Stimulated activated CD4-positive, alpha-beta T cell treated with anti-CD3 and anti-CD28 coated beads, TNF-alpha, amount 100 ng/mL, for 48 hours (primary cell): ENCODE measurements around the gene BAHD1.
"Not testable (repeated sequence)": the region's sequence is repeated elsewhere in the genome, so short reads cannot be mapped to it uniquely, and the experiment has no call there.

Experiments
- DNase-seq, 3 donors: peaks; one replicate each; pipeline ENCODE4 v3.0.0-alpha.2; 2020; ENCODE audit warnings: low read depth in 3 of 3

Gene BAHD1

DNA sequence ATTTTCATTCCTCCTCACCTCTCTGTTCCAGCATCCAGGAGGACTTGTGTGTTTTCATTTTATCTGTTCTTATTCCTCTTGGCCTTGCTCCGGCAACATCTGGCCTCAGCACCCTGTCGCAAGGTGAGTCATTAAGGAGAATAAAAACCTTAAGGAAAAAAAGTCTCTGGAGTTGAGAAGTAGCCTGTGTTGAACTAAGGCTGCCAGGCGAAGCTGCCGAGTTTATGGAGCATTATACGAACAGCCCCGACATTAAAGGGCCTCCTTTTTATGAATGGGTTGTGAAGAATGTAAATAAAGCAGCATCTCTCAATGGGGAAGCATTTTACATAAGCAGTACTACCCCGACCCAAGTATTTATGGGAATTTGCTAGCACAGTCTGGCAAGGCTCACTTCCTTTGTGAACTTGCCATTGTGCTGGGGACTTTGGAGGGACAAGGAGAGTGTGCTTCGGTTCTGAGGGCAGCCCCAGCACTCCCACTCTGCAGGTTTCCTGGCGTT, 4.7 kb downstream of the BAHD1 start:
- no peak for DNase-seq

DNA sequence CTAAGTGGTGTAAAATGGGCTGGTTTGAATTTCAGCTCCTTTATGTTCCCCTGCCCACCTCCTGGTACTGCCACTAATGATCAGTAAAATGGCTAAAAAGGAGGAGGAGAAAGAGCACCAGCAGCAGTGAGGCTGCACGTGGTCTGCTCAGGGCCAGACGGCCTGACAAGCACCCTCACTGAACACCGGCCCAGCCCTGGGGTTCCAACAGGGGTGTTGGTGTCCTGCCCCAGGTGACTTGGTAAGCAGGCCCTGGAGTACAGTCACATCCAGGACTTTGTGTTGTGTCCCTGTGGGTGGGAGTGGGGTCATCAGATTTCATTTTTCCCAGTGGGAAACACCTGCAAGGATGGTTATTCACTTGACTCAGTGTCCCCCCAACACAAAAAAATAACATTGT, 5.4 kb downstream of the BAHD1 start:
- no peak for DNase-seq

DNA sequence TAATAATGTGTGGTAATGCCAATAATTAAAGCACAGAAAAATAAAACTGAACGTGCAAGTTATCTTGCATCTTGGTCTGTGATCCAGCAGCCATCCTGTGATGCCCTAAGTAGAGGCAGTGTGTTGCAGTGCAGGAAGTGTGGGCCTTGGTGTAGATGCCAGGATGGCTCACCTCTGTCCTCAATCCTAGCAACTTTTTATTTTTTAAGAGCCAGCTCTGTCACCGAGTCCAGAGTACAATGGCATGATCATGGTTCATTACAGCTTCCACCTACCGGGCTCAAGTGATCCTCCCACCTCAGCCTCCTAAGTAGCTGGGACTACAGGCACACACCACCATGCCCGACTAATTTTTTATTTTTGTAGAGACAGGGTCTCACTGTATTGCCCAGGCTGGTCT, 7.6 kb downstream of the BAHD1 start:
- no peak for DNase-seq

DNA sequence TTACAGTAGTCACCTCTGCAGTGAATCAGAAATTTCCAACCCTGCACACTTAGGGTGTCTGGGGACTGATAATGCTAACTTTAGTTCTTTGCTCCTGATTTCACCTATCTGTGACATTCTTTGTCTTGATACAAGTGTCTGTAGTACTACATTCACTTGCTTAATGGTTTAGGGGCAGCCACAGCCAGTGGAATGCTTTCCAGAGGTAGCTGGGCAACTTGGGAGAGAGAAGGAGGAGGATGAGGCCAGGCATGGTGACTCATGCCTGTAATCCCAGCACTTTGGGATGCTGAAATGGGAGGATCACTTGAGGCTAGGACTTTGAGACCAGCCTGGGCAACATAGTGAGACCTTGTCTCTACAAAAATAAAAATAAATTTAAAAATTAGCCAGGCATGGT, 8.5 kb downstream of the BAHD1 start:
- no peak for DNase-seq

GRCh38 chr15:40450047-40450446, 9.3 kb downstream of the BAHD1 start:
- no peak for DNase-seq

DNA sequence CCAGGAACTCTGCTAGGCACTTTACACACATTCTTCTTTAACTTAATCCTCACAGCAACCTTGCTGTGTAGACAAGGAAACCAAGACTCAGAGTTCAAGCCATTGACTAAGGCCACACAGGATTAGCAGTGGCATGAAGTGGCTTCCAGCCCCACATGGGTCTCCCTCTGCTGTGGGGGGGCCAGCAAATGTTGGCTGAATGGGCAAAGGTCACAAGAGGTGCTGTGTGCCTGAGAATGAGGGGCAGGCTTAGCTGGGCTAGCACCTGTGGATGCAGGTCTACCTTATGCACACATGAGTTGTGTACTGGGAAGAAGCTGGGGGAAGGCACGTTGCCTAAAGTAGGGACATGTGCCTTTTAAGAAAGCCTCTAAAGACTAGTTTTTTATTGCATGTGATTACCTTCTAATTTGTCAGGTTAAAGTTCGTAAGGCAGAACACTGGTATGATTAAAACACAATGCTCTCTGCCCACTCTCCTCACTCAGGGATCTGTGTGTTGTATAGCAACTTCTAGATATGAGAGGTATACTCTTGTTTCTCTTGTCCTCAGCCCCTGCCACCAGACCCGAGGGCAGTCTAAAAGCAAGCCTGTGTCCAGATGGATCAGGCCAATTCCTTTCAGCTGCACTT, 10.9 kb downstream of the BAHD1 start:
- DNase-seq = no peak

DNA sequence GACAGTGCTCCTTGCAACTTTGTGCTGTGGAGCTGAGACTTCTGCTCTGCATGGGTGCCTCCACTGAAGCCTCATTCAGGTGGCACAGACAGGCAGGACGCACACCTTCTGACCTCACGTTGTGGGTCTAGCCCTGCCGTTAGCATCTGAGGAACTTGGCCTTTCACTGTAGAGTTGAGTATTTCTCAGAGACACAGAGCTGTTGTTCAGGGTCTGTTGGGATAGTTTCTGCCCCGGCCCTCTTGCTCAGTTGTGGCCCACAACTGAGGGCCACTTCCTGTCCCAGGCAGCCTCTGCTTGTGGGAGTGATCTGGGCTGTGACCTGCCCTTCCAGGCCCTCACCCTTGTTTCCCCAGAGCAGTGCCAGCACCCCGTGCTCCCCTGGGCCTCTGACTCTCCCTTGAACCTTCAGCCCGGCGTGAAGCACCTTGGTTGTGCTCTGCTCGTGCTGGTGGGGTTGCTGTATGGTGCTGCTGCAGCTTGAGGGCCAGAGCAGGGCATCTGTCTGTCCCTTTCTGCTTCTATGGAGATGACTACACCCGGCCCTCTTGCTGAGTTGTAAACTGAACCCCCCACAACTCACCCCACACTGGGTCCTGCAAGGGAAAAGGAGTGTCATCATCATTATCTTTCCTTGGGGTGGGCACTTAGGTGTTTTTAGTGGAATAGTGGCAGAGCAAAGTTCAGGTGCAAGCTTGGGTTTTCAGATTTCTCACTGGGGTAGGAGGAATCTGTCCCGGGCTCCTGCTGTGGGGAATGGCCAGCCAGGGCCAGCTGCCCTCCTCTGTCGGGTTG, 11.7 kb downstream of the BAHD1 start:
- no peak for DNase-seq

DNA sequence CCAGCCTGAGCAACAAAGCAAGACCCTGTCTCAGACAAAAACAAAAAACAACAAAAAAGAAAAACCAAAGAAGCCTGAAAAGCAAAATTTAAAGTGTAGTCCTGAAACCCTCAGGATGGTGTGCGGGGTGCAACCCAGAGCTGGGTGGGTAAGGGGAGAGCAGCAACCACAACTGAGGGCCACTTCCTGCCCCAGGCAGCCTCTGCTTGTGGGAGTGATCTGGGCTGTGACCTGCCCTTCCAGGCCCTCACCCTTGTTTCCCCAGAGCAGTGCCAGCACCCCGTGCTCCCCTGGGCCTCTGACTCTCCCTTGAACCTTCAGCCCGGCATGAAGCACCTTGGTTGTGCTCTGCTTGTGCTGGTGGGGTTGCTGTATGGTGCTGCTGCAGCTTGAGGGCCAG, 13.2 kb downstream of the BAHD1 start:
- DNase-seq = not testable (repeated sequence)

DNA sequence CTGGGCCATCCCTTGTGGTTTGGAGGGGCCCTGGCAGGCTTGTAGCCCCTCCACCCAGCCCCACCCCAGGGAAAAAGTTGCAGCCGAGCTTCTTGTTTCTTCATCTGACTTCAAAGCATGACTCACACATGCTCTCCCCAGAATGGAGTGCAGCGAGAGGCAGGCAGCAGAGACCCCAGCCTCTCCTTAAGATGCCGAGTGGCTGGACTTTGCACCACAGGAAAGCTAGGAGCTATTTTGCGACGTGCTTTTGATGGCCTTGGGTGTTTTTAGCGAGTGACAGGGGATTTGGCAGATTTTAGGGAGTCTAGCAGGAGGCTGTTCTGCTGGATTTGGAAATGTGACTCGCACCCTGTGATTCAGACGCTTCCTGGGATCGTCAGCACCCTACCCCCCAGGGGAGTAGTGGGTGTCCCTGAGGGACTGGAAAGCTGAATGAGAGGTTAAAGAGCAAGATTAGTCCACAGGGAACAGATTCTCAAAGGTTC, 14.2 kb downstream of the BAHD1 start:
- no peak for DNase-seq

DNA sequence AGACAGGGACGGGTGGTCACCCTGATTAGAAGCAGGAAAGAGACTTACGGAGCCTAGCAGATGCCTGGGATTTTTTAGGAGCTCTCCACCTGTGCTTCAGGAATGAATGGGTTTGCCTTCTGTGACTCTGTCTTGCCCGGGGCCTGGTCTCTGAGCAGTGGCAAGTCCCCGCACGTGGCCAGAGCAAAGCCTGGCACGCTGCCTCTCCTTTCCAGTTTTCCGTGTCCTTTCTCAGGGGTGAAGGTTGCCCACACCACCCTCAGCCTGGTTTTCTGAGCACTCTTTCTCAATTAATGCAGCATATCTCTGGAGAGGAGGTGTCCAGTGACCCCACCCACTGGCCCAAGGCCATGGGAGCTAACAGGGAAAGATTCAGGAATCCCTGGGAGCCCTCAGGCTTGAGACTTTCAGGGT, 15.6 kb downstream of the BAHD1 start:
- no peak for DNase-seq

DNA sequence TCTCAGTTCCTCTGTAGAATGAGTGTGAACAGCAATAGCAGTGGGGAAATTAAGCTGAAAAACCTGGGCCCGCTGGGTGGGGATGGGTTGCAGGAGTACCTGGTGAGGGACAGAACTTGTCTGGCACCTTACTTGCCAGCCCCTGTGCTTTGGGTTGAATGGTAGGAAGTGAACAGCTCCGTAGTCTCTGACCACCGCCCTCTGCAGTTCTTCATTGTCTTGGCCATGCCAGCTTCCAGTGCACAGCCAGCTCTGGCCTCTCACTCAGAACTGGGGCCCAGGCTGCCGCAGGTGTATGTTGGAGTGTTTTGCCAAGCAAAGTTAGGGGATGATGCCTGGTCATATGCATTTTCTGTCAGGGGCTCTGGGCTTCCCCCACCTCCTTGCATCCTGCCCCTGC, 16.0 kb downstream of the BAHD1 start:
- no peak for DNase-seq

- no peak for DNase-seq
Observed at GRCh38 chr15:40458495-40459371, 18.0 kb downstream of the BAHD1 start.

GRCh38 chr15:40459391-40460015, 18.8 kb downstream of the BAHD1 start:
- no peak for DNase-seq

DNA sequence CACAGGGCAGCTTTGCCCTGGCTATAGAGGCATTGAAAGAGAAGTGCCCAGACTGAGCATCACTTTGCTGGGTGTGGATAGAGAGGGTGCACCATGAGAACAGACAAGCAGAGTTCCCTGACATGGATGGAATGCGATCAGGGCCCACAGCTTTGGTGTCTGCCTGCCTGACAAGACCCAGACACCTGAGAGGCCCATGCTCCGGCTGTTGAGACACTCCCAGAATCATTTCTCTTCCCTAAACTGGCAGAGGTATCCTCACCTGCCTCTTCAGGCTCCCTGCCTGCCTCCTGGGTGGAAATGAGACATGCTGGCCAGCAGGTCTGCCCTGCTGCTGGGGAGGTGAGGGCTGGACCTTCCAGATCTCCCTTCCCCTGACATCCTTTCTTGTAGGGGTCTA, 19.7 kb downstream of the BAHD1 start:
- DNase-seq = no peak

DNA sequence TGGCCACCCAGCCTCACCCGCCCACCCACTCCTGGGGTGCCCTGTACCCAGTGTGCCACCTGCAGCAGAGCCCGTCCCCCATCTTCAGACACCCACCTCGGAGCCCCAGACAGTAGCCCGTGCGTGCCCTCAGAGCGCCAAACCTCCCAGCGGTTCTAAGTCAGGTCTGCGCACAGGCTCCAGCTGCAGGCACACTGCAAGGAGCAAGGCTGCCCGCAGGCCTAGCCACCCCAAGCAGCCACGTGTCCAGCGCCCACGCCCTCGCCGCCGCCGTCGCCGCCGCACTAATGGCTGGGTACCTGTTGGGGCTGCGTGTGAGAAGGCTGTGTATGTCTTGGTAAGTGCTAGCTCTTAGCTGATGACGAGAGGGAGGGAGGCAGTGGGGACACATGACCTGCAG, 21.2 kb downstream of the BAHD1 start:
- no peak for DNase-seq

- no peak for DNase-seq
Observed at GRCh38 chr15:40463279-40463678, 22.5 kb downstream of the BAHD1 start.

GRCh38 chr15:40463886-40464545, 23.3 kb downstream of the BAHD1 start:
- DNase-seq = no peak

DNA sequence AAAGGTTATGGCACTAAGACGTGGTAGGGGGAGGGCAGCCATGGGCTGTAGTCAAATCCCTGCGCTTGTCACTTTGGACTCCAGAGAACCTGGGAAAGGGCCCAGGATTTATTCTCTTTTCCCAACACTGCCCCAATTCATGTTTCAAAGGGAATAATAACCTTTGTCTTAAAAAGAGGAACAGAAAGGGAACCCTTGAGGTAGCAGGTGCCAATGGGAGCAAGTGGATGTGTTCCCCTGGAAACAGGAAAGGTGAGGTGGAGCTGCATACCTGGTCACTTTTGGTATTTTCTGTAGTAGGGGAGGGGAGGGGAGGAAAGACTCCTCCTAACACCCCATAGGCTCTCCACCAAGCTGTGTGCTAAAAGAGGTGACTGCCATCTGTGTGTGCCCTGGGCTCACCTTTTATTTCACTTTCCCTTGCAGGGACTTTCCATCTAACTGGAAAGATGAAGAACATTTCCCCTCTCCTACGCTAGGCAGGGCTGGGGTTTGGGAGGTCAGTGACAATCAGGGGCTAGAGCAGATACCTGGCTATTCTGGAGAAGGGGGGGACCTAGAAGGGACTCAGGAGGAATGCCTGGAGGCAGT, 23.9 kb downstream of the BAHD1 start:
- DNase-seq = no peak

- DNase-seq = no peak
Observed at GRCh38 chr15:40465939-40466338, 25.2 kb downstream of the BAHD1 start.

- no peak for DNase-seq
Observed at GRCh38 chr15:40466426-40467260, 25.9 kb downstream of the BAHD1 start.
